Measurements from ENCODE around the gene TAL1.

DNA sequence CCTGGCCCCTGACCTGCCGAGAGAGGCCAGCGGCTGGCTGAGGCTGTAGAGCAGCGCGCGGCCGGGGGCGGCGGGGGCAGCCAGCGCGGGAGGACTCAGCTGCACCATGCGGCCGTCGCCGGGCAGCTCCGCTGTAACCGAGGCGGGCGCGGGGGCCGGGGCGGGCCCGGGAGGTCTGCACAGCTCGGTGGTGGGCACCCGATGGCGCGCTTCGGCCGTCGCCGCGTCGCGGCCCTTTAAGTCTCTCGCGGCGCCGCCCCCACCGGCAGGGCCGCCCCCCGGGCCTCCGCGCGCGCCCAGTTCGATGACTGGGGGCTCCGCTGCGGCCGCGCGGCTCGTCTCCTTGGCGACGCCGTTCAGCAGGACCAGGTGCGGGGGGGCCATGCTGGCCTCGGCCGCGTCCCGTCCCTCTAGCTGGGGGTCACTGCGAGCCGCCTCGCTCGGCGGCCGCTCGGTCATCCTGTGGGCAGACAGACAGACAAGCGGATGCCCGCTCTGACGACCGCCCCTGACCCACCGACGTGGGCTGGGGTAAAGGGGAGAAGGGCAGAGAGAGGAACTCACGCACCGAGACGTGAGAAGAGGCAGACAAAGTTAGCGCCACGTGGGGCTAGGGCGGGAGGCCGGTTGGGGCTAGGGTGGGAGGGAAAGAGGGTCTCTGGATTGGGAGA lies 6.5 kb downstream of the TAL1 start:
- peak in 1 of 6 experiments; percentile 19 for TF ChIP-seq CTCF (IDR thresholded peaks at IDR 0.05)
- TF ChIP-seq POLR2A (IDR thresholded peaks at IDR 0.05), result no peak
- TF ChIP-seq POLR2AphosphoS5 (IDR thresholded peaks at IDR 0.05), result no peak

Data from upper lobe of left lung (tissue), 4 donors.